ENCODE measurements around the gene LAMA4.

GRCh38 chr6:112241820-112242429 lies 12.4 kb downstream of the LAMA4 start:
- TF ChIP-seq POLR2A (IDR thresholded peaks at IDR 0.05; ENCODE audit: low read depth) (no peak), CTCF (IDR thresholded peaks at IDR 0.05) (no peak)
